Activated CD8-positive, alpha-beta memory T cell treated with anti-CD3 and anti-CD28 coated beads for 48 hours (primary cell): ENCODE measurements around the gene MYCBPAP.

ENCODE experiments used
- DNase-seq, 3 experiments: peaks; one replicate each; pipeline ENCODE4 v3.0.0-alpha.2; 2020; ENCODE audit warnings: low read depth in 2 of 3, low spot score in 2 of 3

The MYCBPAP gene

DNA sequence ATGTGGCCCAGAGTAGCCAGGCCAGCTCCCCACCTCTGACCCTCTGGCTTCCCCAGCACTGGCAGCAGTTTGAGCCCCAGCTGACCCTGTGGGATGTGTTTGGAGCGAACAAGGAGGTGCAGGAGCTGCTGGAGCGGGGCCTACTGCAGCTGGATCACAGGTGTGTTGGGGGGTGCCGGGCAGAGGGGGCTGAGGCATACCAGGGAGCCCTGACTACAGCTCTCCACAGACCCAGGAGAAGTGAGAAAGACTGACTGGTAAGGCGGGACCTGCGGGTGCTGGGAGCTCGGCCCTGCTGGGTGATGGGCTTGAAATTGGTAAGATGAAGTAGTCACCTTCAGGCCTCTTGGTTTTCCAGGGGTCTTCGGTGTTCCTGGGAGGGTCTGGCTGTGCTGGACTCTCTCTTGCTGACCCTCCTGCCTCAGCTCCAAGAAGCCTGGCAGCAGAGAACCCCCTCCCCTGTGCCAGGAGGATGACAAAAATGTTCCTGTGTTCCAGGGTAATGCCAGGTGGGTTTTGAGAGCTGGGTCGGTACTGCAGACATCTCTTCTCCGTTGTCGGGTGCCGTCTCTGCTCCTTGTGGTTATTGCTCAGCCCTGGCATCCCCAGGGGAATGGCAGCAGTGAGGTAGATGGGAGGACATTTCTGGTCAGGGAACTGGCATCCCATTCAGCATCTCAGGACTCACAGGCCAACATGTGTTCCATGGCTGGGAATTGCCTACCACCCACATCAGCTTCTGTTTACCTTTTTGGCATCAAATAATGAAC lies 23.7 kb upstream of the MYCBPAP start:
- no peak for DNase-seq

DNA sequence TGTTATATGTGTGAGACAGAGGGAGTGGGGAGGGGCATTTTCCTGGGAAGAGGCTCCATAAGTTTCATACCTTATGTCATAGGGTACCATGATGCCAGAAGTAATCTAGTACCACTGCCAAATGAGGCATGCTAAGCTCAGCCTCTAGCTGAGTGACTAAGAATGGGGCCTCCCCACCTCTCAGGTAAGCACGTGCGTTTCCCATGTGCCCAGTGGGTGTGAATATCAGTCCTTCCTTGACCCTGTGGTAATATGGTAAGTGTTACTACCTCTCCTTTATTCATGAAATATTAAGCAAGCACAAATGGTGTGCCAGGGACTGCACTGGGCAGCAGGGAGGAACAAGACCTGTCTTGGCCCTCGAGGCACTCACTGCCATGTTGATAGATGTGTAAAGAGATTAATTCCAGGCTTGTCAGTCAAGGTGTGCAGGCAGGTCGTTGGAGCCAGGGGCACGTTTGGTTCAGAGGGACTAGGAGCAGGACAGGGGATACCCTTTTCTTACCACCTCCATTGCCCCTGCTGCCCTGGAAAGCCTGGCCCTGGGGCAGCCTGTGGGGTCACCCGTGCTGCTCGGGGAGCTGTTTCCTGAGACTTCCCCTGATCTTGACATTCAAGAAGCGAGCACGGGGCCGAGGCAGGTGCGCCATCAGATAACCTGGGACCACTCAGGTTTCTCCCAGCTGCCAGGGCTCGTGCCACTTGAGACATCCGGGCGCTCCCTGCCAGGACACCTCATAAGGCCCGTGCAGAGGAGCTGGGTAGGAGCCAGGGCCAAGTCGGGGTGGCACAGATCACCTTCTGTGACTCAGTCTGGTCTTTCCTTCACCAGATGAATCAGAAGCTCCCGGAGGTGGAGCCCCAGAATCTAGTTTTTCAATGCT lies 20.8 kb upstream of the MYCBPAP start:
- no peak for DNase-seq

DNA sequence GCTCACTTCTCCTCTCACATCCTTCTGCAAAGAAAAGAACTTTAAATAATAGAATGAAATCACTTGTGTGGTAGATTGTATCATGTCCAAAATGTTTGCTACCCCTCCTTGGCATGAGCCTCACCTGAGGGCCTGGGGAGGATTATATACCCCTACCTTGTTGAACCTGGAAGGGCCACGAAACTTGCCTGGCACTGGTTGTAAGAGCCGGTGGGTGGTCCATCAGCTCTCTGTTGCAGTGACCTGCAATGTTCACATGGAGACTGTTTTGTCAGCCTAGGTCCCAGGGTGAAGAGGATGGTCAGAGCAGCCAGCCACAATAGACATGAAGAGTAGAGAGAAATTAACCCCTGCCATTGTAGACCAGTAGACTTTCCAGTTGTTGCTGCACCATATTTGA lies 19.4 kb upstream of the MYCBPAP start:
- no peak for DNase-seq

DNA sequence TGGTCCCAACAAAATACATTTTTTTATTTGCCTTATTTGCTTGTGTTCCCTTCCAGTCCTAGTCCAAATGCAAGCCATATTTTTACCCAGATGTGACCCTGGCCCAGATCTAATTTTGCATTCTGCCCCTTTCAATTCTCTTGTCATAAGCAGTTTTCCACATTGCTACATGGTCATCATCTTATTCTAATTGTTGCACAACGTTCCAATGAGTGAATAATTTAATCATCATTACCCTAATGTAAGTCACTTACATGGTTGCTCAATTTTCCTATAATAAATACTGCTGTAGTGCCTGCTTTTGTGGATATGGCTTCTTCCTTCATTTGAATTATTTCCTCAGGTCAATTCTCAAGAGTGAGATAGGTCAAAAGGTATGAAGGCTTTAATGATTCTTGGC lies 16.7 kb upstream of the MYCBPAP start:
- no peak for DNase-seq

DNA sequence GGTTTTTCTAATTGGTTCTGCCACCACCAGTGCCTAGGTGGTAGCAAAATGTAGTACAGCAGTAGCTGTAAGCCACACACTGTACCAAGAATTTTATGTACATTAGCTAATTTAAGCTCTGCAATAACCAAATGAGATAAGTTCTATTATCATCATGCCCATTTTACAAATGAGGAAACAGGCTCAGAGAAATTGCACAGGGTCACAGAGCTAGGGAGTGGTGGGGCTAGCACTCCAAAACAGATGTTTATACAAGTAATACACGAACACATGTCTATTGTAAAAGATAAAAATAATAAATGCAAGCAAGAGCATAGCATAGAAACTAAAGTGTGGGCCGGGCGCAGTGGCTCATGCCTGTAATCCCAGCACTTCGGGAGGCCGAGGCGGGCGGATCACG lies 16.0 kb upstream of the MYCBPAP start:
- DNase-seq = no peak

DNA sequence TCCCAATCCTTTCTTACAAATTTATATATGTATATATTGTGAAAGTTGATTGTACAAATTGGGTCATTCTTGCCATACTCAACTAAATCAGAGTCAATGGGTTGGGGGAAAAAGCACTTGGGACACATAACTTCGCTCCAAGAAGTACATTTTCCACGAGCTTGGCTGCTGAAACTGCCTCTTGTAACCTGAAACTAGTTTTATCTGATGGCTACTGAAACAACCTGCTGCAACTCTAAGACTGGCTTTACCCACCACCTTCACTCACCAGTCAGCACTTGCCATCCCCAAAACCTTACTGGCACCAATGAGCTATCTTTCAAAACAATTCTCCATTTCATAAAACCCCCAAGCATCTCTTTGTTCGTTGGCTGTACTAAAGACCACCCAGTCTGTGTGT lies 14.5 kb upstream of the MYCBPAP start:
- no peak for DNase-seq

DNA sequence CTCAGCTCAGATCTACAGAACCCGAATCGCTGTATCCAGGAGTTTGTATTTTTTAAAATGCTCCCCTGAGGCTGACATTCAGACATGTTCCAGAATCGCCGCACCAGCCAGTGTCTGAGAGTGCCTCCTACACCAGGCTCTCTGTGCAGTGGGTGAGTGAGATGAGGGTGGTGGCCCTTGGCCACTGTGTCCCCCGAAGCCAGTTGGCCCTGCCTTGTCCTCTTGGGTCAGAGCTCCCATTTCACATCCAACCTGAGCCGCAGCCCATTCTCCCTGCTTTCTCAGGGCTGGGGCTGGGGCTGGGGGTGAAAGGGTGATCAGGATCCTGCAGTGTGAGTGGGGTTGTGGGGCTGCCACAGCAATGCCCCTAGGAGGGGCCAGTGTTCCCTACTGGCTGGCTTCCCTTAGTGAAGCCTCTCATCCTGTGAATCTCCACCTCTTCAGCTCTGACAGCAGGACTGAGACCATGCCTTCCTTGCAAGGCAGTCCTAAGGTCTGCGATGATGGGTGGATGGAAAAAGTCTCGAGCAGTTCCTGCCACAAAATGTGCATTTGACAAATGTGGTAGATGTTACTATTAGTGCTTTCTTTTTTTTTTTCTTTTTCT lies 12.9 kb upstream of the MYCBPAP start:
- no peak for DNase-seq

DNA sequence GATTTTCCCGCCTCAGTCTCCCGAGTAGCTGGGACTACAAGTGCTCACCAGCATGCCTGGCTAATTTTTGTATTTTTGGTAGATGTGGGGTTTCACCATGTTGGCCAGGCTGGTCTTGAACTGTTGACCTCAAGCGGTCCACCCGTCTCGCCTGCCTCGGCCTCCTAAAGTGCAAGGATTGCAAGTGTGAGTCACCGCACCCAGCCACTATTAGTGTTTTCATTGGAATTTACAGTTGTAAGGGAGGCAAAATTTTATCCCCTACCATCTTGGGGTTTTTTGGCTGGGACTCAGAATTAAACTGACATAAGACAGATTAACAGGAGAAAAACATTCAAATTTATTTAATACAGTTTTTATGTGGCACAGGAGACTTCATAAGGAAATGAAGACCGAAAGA lies 12.3 kb upstream of the MYCBPAP start:
- DNase-seq = no peak

DNA sequence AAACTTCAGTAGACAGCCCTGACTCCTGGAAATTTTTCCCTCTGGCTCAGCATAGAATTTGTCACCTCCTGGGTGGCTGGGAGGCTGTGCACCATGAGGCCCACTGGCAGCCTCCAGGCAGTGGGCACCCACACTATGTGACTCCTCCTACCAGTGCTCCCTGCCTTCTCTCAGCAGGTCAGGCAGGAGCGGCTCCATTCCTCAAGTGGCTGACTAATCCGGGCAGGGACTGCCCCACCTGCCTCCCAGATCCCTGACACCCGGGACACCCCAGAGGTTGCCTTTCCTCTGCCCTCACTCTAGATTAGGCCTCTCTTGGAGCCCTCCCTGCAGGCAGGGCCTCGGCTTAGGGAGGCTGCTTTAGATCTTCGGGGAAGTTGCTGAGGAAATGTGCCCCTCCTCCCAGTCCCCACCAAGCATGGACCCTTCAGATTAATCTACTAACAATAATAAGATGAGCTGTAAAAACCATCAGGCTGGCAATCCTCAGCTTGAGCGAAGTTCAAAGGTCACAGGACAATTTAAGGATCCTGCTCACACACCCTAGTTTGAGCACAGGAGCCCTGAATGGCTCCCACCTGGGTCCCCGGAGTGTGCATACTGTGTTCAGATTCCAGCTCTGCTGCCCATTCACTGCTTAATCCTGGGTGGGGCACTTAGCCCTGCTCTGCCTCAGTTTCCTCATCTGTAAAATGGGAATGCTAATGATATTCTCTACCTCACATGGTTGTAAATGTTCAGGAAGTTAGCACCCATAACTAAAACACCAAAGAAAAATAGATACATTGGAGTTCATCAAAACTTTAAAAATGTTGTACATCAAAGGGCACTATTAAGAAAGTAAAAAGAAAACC lies 10.0 kb upstream of the MYCBPAP start:
- no peak for DNase-seq

DNA sequence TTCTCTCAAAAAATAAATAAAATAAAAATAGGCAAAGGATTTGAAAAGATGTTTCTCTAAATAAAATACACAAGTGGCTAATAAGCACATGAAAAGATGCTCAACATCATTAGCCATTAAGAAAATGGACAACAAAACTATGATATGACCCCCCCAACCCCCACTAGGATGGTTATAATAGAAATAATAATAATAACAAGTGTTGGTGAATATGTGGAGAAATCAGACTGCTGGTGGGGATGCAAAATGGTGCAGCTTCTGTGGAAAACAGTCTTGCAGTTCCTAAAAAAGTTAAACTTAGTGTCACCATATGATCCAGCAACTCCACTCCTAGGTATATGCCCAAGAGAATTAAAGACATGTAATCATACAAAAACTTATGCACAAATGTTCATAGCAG lies 9.0 kb upstream of the MYCBPAP start:
- DNase-seq = no peak

DNA sequence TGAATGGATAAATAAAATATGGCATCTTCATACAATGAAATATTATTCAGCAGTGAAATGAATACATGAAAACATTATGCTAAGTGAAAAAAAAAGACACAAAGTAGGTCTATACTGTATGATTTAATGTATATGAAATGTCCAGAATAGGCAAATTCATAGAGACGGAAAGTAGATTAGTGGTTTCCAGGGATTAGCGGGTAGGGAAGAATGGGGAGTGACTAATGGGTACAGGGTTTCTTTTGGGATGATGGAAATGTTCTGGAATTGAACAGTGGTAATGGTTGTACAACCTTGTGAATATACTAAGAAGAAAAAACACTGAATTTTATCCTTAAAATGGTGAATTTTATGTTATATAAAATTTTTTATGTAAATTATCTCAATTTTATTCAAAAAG lies 8.5 kb upstream of the MYCBPAP start:
- DNase-seq = no peak

DNA sequence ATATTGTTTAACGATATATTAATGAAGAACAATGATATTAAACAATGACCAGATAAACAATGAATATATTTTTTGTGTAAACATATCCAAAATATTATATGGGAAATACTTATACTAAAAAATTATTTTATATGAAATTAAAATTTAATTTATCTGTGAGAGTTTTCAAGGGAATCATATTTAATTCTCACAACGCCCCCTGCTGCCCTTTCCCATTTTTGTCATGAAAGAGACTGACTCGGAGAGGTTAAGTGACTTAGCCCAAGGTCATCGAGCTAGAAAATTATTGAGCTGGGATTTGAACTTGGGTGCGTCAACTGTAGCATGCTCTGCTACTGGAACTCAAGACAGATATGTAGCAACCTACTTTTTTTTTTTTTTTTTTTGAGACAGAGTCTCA lies 7.2 kb upstream of the MYCBPAP start:
- no peak for DNase-seq

DNA sequence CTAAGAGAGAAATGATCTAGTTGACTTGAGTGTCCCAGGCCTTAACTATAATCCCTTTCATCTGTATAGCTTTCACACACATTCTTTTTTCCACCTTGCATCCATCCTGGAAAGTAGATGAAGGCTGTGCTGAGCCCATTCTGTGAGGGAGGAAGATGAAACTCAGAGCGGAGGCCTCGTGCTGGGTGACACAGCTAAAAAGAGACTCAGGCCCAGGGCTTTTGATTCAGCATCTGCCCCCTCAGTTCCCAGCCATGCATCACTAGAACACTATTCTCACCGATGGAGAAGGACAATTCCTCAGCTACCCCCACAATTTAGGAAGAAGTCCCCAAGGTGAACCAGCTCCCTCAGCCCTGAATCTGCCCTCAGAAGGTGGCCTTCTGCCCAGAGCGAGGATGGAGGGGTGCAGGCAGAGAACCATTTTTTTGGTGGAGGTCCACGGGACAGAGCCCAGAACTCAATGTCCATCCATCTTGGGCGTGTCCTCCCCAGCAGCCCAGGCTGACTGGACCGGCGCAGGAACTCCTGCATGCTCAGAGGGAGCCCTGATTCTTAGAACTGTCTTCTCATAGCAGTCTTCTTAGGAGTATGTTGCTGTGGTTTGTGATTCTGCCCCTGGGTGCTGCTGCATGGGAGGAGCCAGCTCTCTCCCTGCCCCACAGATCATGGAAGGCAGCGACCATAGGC lies 5.8 kb upstream of the MYCBPAP start:
- DNase-seq = no peak

DNA sequence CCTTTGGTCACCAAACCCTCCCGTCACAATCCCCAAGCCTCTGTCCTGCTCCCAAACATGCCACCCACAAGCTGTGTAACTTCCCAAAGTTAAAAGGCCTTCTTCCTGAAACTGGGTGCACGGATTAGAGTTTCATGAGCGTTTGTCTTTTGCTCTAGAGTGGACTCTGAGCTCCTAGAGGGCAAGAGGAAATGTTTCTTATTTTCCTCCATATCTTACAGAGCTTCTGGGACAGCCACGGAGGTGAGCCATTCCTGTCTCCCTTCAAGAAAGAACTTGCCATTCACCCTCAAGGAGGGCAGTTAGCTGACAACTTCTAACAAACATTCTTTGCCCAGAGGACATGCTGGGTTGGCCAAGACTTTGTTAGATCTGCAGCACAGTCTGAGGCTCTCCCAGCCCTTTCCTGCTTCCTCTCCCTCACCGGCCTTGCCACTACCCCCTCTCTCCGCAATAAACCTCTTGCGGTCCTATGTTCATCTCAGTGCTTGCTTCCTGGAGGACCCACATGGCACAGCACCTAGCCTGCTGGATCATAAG lies 2.6 kb upstream of the MYCBPAP start:
- no peak for DNase-seq

DNA sequence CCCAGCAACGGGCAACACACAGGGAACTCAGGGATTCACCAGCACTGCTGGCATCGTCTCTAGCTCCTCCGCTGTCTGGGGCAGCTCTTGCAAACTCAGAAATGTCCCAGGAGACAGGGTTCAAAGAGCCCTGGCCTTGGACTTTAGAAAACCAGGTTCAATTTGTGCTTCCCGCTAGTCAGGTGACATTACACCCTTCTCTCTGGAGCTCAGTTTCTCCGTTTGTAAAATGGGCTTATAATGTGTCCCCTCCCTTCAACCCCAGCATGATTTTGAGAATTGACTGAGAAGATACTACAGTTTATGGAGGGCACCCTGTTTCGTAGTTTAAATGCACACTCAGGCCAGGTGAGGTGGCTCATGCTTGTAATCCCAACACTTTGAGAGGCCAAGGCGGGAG lies 1.9 kb upstream of the MYCBPAP start:
- no peak for DNase-seq

DNA sequence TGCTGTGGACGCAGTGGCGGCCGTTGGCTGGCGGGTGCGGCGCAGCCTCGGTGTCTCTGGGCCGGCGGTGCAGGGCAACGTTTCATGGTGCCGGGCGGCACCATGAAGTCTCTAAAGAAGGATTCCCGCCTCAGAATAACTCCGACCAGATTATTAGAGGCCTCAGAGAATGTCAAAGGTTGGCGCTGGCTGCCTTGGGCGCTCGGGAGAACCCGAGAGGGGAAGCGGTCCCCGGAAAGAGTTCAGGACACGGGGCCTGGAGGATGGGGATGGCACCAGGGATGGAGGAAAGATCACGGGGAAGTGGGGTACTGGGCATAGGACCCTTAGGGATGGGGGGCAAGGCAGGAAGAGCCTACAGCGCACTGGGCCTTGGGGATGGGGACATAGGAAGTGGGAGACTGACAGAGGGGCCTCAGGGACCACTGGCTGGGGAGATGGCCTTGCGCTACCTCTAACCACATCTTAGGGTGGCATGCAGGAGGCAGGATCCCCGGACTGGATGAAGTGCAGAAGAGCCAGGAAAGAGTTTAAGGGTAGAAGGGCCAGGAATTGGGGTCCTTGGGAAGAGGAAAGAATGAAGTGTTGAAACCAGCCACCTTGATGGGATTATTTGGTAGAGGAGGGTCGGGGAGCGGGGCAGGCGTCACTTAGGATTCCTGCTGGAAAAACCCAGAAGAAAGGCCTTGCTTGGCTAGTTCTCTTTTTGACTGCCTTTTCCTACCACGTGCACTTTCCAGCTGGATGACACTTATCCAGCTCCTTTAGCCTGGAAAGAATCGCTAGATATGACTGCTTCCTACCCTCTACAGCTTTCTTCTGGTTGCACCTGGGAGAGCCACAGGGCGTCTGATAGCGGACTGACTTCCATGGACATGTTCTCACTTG lies 578 bp downstream of the MYCBPAP start:
- no peak for DNase-seq

DNA sequence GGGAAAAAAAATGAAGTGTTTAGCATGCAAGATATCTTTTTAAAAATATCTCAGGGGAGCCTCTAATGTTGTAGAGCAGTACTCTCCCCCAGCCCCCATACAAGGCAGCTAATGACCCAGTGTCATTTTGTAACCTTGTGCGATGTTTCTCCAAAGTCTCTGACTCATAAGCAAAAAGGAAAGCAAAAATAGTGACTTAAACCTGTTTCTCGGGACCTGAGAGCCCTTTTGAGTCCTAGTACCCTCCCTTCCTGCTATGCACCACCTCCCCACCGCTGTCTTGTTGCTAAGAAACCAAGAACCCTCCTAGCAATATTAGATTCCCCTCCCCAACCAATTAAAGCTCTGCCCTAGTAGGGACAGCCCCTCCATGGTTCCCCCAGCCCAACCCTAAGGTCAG lies 2.8 kb downstream of the MYCBPAP start:
- peak in 1 of 3 experiments; percentile 8 for DNase-seq

DNA sequence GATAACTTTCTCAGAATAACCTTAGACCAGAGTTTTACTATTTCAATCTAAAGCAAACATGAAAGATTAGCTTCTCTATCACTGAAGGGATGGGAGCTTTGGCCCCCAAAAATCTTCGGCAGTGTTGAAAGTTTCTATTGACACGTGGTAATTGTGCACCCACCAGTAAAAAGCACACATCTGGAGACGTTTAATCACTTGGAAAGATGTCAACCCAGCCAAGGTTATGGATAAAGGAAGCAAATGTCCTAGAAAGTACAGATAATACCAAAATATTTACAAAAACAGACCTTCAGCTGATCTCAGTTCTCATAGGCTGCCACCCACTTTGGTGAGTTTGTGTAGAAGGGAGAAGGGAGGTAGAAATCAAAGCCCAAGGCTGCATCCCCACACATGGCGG lies 5.3 kb downstream of the MYCBPAP start:
- DNase-seq = no peak

DNA sequence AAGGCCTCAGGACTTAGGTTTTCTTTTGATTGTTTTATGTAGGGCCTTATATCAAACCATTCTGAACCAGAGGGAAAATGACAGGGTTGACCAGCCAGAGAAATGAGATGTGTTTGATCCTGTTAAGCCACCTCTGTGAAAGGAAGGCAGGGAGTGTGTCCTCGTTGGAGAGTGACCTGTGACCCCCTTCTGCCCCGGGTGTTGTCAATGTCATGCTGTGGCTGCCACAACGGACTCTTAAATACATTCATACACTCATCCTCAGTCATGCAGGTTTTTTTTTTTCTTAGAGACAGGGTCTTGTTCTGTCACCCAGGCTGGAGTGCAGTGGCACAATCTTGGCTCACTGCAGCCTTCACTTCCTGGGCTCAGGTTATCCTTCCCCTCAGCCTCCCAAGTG lies 6.1 kb downstream of the MYCBPAP start:
- DNase-seq = no peak
